ENCODE results near the gene ADSL. TPM values are rescaled to one million over a fixed set of nuclear protein-coding genes. Genes with fewer than 3 reads are reported as not detected.

ADSL gene
- total and polyA plus RNA-seq, 9 of the 15 experiments (the other 6 are each of a cell fraction or from before 2014, with no cell fraction given): 112 to 322 (median 146) TPM

DNA sequence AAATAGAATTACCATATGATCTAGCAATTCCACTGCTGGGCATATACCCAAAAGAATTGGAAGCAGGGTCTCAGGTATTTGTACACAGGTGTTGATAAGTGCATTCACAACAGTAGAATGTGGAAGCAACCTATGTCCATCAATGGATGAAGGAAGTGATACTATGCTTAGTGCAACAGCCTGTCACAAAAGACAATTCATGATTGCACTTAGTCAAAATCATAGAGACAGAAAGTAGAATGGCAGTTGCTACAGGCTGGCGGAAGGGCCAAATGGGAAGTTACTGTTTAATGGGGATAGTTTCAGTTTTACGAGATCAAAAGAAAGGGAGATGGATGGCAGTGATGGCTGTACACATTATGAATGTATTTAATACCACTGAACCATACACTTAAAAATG lies 66.1 kb downstream of the ADSL start (continued):
- TF ChIP-seq ZNF444 (CRISPR knock-in tag; IDR thresholded peaks at IDR 0.05) (no peak), MBD2 (IDR thresholded peaks at IDR 0.05; ENCODE audit: borderline replicate concordance, low read depth) (no peak)
- TF ChIP-seq, protein P1, sequence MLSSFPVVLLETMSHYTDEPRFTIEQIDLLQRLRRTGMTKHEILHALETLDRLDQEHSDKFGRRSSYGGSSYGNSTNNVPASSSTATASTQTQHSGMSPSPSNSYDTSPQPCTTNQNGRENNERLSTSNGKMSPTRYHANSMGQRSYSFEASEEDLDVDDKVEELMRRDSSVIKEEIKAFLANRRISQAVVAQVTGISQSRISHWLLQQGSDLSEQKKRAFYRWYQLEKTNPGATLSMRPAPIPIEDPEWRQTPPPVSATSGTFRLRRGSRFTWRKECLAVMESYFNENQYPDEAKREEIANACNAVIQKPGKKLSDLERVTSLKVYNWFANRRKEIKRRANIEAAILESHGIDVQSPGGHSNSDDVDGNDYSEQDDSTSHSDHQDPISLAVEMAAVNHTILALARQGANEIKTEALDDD (IDR thresholded peaks at IDR 0.05): no peak

DNA sequence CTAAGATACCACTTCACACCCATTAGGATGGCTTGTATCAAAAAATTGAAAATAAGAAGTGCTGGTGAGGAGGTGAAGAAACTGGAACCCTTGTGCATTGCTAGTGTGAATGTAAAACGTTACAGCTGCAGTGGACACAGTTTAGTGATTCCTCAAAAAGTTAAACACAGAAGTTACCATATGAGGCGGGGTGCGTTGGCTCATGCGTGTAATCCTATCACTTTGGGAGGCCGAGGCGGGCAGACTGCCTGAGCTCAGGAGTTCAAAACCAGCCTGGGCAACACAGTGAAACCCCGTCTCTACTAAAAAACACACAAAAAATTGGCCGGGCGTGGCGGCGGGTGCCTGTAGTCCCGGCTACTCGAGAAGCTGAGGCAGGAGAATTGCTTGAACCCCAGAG lies 67.6 kb downstream of the ADSL start:
- Histone ChIP-seq H3K27me3 (ENCODE audit: control insufficient read depth in 2 of 2, insufficient read depth in 2 of 2, low read length in 2 of 2) (no peaks in the 10 kb centered on the region), H3K79me2 (ENCODE audit: control insufficient read depth, insufficient read depth, low read length) (no peaks in the 10 kb centered on the region), H3K27ac (ENCODE audit: extremely low read depth, low read depth, low read length) (no peak overlapping the region), H3K4me3 (no peak overlapping the region), H3K4me2 (ENCODE audit: insufficient read depth, low read length) (no peak overlapping the region), H3K9me3 (replicated peaks; ENCODE audit: control insufficient read depth, insufficient read depth, low read depth, low read length) (no peaks in the 10 kb centered on the region), H3K4me1 (replicated peaks in 1 of 2; ENCODE audit: control insufficient read depth in 2 of 2, insufficient read depth in 2 of 2, low read length in 2 of 2) (no peaks in the 10 kb centered on the region; a peak in 2 of 5 replicates), H3K9me1 (ENCODE audit: control insufficient read depth, insufficient read depth, low read length) (no peaks in the 10 kb centered on the region), H2AFZ (ENCODE audit: low read depth, low read length) (no peak overlapping the region), H3K9ac (ENCODE audit: insufficient read depth in 1 of 2, low read depth in 2 of 2, low read length in 2 of 2) (no peak overlapping the region), H3K36me3 (ENCODE audit: control insufficient read depth, insufficient read depth, low read length) (peaks cover 33% of the 10 kb centered on the region; the same call in 2 of the 3 replicates), H4K20me1 (replicated peaks; ENCODE audit: control insufficient read depth, insufficient read depth, low read length) (no peaks in the 10 kb centered on the region)
- TF ChIP-seq, protein P2, sequence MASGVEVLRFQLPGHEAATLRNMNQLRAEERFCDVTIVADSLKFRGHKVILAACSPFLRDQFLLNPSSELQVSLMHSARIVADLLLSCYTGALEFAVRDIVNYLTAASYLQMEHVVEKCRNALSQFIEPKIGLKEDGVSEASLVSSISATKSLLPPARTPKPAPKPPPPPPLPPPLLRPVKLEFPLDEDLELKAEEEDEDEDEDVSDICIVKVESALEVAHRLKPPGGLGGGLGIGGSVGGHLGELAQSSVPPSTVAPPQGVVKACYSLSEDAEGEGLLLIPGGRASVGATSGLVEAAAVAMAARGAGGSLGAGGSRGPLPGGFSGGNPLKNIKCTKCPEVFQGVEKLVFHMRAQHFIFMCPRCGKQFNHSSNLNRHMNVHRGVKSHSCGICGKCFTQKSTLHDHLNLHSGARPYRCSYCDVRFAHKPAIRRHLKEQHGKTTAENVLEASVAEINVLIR (CRISPR knock-in tag; IDR thresholded peaks at IDR 0.05): no peak
- TF ChIP-seq, protein P3, sequence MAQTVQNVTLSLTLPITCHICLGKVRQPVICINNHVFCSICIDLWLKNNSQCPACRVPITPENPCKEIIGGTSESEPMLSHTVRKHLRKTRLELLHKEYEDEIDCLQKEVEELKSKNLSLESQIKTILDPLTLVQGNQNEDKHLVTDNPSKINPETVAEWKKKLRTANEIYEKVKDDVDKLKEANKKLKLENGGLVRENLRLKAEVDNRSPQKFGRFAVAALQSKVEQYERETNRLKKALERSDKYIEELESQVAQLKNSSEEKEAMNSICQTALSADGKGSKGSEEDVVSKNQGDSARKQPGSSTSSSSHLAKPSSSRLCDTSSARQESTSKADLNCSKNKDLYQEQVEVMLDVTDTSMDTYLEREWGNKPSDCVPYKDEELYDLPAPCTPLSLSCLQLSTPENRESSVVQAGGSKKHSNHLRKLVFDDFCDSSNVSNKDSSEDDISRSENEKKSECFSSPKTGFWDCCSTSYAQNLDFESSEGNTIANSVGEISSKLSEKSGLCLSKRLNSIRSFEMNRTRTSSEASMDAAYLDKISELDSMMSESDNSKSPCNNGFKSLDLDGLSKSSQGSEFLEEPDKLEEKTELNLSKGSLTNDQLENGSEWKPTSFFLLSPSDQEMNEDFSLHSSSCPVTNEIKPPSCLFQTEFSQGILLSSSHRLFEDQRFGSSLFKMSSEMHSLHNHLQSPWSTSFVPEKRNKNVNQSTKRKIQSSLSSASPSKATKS (CRISPR knock-in tag; IDR thresholded peaks at IDR 0.05): no peak
- no peak for ATAC-seq
- no peak for FAIRE-seq
- no peak for DNase-seq (ENCODE audit: extremely low read depth in 1 of 4, low spot score in 3 of 4)
- no TSS peak for BruUV-seq (replicated peaks)
- ChIA-PET CTCF (ENCODE audit: low intra/inter-chr PET ratio) (no interaction called here), POLR2A (no interaction called here)
- WGBS (ENCODE audit: insufficient coverage, low coverage, missing lambda C conversion rate): 81% methylated on average over 9 of the region's 13 CpGs
- intact Hi-C loops (cut with micrococcal nuclease): no loop called here
- in situ Hi-C loops (cut with MboI): no loop called here

Measured in K562 (cell line).